ENCODE data around the gene STPG4.

DNA sequence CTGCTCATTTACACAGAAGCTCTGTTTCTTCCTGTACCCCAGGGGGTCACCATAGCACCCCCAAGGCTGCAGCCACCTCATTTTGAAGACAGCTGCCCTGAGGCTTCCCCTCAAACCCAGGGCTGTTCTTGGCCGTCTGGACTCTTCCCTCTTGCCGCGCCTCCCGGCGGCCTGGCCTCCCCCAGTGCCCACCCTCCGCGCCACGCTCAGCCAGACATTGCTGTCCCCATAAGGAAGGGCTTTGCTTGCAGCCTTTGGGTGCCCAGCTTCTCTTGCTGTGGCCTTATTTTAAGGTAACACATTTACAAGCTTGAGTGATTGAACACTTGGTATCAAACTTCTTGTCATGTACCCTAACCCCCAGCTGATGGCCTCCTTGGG, 79.0 kb downstream of the STPG4 start:
- TF ChIP-seq, protein P1, sequence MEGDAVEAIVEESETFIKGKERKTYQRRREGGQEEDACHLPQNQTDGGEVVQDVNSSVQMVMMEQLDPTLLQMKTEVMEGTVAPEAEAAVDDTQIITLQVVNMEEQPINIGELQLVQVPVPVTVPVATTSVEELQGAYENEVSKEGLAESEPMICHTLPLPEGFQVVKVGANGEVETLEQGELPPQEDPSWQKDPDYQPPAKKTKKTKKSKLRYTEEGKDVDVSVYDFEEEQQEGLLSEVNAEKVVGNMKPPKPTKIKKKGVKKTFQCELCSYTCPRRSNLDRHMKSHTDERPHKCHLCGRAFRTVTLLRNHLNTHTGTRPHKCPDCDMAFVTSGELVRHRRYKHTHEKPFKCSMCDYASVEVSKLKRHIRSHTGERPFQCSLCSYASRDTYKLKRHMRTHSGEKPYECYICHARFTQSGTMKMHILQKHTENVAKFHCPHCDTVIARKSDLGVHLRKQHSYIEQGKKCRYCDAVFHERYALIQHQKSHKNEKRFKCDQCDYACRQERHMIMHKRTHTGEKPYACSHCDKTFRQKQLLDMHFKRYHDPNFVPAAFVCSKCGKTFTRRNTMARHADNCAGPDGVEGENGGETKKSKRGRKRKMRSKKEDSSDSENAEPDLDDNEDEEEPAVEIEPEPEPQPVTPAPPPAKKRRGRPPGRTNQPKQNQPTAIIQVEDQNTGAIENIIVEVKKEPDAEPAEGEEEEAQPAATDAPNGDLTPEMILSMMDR (IDR thresholded peaks at IDR 0.05) = no peak
- TF ChIP-seq POLR2A (IDR thresholded peaks at IDR 0.05) = no peak

Data from thyroid gland (tissue), 4 donors.